Fibroblast of lung (primary cell): ENCODE data around the gene KRT4. TPM values are rescaled to one million over a fixed set of nuclear protein-coding genes. Genes with fewer than 3 reads are reported as not detected.
"Not testable (repeated sequence)": the region's sequence is repeated elsewhere in the genome, so short reads cannot be mapped to it uniquely, and the experiment has no call there.

Experiments
- DNase-seq, 2 donors: peaks; one replicate each; pipeline versions ENCODE4 v3.0.0 to v3.0.0-alpha.2; 2010; ENCODE audit warnings: low read depth in 2 of 2
- H2AFZ ChIP-seq: 2 replicates; pipeline ENCODE4 v1.5.1; 2012; ENCODE audit warnings: low read length, control low read depth, inconsistent platforms
- H3K27ac ChIP-seq: 2 replicates; pipeline ENCODE4 v1.5.1; 2011; ENCODE audit warnings: low read length, control low read depth; ENCODE audit not compliant: insufficient read depth
- H3K27me3 ChIP-seq: 2 replicates; pipeline ENCODE4 v1.5.1; 2011; ENCODE audit warnings: mild to moderate bottlenecking, low read length; ENCODE audit not compliant: control insufficient read depth, insufficient read depth
- H3K36me3 ChIP-seq: 2 replicates; pipeline ENCODE4 v1.5.1; 2011; ENCODE audit warnings: low read length; ENCODE audit not compliant: control insufficient read depth, insufficient read depth
- H3K4me1 ChIP-seq: 2 replicates; pipeline ENCODE4 v1.5.1; 2011; ENCODE audit warnings: low read length; ENCODE audit not compliant: control insufficient read depth, insufficient read depth; ENCODE audit errors: extremely low read depth
- H3K4me2 ChIP-seq: 2 replicates; pipeline ENCODE4 v1.5.1; 2011; ENCODE audit warnings: low read length, control low read depth; ENCODE audit not compliant: insufficient read depth; ENCODE audit errors: extremely low read depth
- H3K4me3 ChIP-seq, 4 experiments: fragments of 200-600 bp in 1 of 4; sonication (generic) in 1 of 4; replicated peaks in 1 of 4; 2 replicates each; pipeline ENCODE4 v1.5.1; 2011 to 2016; ENCODE audit warnings: low read length in 4 of 4, low read depth in 3 of 4, mild to moderate bottlenecking in 3 of 4, control low read depth in 2 of 4, inconsistent platforms in 1 of 4, mixed read lengths in 1 of 4; ENCODE audit not compliant: insufficient read depth in 1 of 4; ENCODE audit errors: control extremely low read depth in 1 of 4
- H3K79me2 ChIP-seq: 2 replicates; pipeline ENCODE4 v1.5.1; 2012; ENCODE audit warnings: mild to moderate bottlenecking, low read length, inconsistent platforms; ENCODE audit not compliant: control insufficient read depth, insufficient read depth
- H3K9ac ChIP-seq: 2 replicates; pipeline ENCODE4 v1.5.1; 2011; ENCODE audit warnings: mild to moderate bottlenecking, low read length, control low read depth; ENCODE audit not compliant: insufficient read depth
- H3K9me3 ChIP-seq: 2 replicates; pipeline ENCODE4 v1.5.1; 2012; ENCODE audit warnings: low read depth, low read length; ENCODE audit not compliant: control insufficient read depth, insufficient read depth
- H4K20me1 ChIP-seq: 2 replicates; pipeline ENCODE4 v1.5.1; 2011; ENCODE audit warnings: low read length; ENCODE audit not compliant: control insufficient read depth, insufficient read depth; ENCODE audit errors: extremely low read depth
- CTCF ChIP-seq, 2 donors: IDR thresholded peaks in 1 of 2; conservative IDR thresholded peaks in 1 of 2; 1 replicate in 1 of 2; 2 replicates in 1 of 2; pipeline ENCODE4 v1.5.1; 2011 to 2012; ENCODE audit warnings: low read length in 2 of 2, control low read depth in 1 of 2, inconsistent platforms in 1 of 2, low read depth in 1 of 2, mild to moderate bottlenecking in 1 of 2
- EZH2 ChIP-seq: IDR thresholded peaks from 2 replicates; pipeline ENCODE4 v1.5.1; 2012; ENCODE audit warnings: low read length, control low read depth, mild to moderate bottlenecking; ENCODE audit errors: missing control alignments
- polyA plus RNA-seq, 2 donors: library from polyadenylated mRNA; depleted of rRNA in 1 of 2; stranded (reverse) in 1 of 2; unstranded in 1 of 2; fragments of >200 nt; gene quantifications; 2 replicates each; pipeline ENCODE4 v1.2.1, GENCODE V29; 2011 to 2012; ENCODE audit warnings: missing spikeins in 1 of 2
- total RNA-seq: library from RNA; depleted of rRNA; stranded (reverse); fragments of >200 nt; gene quantifications from 2 replicates; pipeline ENCODE4 v1.2.1, GENCODE V29; 2014

The KRT4 gene
- total and polyA plus RNA-seq, 2 donors (not counting 1 experiment from before 2014, with no cell fraction given), result under 0.01 to 0.23 TPM

- H3K36me3 ChIP-seq, result no peaks in the 10 kb centered on the region
- no peaks in the 10 kb centered on the region for H3K79me2 ChIP-seq
- H3K27me3 ChIP-seq, result no peaks in the 10 kb centered on the region
- H3K4me2 ChIP-seq, result no peak overlapping the region
- no peak overlapping the region for H3K27ac ChIP-seq
- no peak overlapping the region for H2AFZ ChIP-seq
- no peaks in the 10 kb centered on the region for H3K4me1 ChIP-seq
- no peaks in the 10 kb centered on the region for H3K9me3 ChIP-seq
- TF ChIP-seq CTCF (conservative IDR thresholded peaks at IDR 0.05 in 1 of 2, IDR thresholded peaks at IDR 0.05 in 1 of 2; ENCODE audit: low read depth in 1 of 2, low read length in 2 of 2) (no peak), EZH2 (no peak)
- no peak for DNase-seq
- no peaks in the 10 kb centered on the region for H4K20me1 ChIP-seq
- H3K9ac ChIP-seq, result no peak overlapping the region
- H3K4me3 ChIP-seq, result no peak overlapping the region
Measured at GRCh38 chr12:52796429-52796794, 17.5 kb downstream of the KRT4 start.

GRCh38 chr12:52795694-52796428, 18.1 kb downstream of the KRT4 start, which contains the start of gene KRT3:
KRT3 (minus strand) TSS chr12:52796117; CDS start chr12:52796042, 75 bp downstream.
- no peak within 1 kb of the TSS for H3K9ac ChIP-seq
- no peak within 1 kb of the TSS for H3K27ac ChIP-seq
- H3K27me3 ChIP-seq, result peaks cover 3% of the 10 kb centered on the region
- no peak for DNase-seq
- no peaks in the 10 kb centered on the region for H4K20me1 ChIP-seq
- TF ChIP-seq CTCF (conservative IDR thresholded peaks at IDR 0.05 in 1 of 2, IDR thresholded peaks at IDR 0.05 in 1 of 2; ENCODE audit: low read depth in 1 of 2, low read length in 2 of 2) (no peak), EZH2 (no peak)
- no peaks in the 10 kb centered on the region for H3K4me1 ChIP-seq
- no peaks in the 10 kb centered on the region for H3K36me3 ChIP-seq
- no peak within 1 kb of the TSS for H2AFZ ChIP-seq
- H3K4me2 ChIP-seq, result no peak within 1 kb of the TSS
- no peaks in the 10 kb centered on the region for H3K9me3 ChIP-seq
- H3K79me2 ChIP-seq, result no peaks in the 10 kb centered on the region
- H3K4me3 ChIP-seq, result no peak within 1 kb of the TSS

GRCh38 chr12:52795332-52795674, 18.6 kb downstream of the KRT4 start:
- not testable (repeated sequence) for H2AFZ ChIP-seq, H3K27ac ChIP-seq, H4K20me1 ChIP-seq, DNase-seq, H3K36me3 ChIP-seq, H3K4me1 ChIP-seq, H3K27me3 ChIP-seq, H3K9ac ChIP-seq, H3K9me3 ChIP-seq, H3K79me2 ChIP-seq, H3K4me2 ChIP-seq, H3K4me3 ChIP-seq
